Ishikawa (cell line): ENCODE measurements around the gene PHLPP2.

Experiments used
- CREB1 ChIP-seq: IDR thresholded peaks from 2 replicates; pipeline ENCODE4 v1.6.1; 2012; ENCODE audit warnings: low read depth
- FOXM1 ChIP-seq: IDR thresholded peaks from 2 replicates; pipeline ENCODE4 v1.6.1; 2012; ENCODE audit warnings: low read depth, borderline replicate concordance
- MAX ChIP-seq: IDR thresholded peaks from 2 replicates; pipeline ENCODE4 v1.6.1; 2012
- TAF1 ChIP-seq: IDR thresholded peaks from 2 replicates; pipeline ENCODE4 v1.6.1; 2012; ENCODE audit warnings: low read depth, mild to moderate bottlenecking
- YY1 ChIP-seq: IDR thresholded peaks from 2 replicates; pipeline ENCODE4 v1.6.1; 2012; ENCODE audit warnings: low read depth

GRCh38 chr16:71711789-71712188 lies 12.7 kb downstream of the PHLPP2 start:
- TF ChIP-seq MAX (no peak), FOXM1 (no peak), YY1 (no peak), CREB1 (no peak), TAF1 (no peak)
